Measurements from ENCODE around the gene DOLPP1. TPM values are rescaled to one million over a fixed set of nuclear protein-coding genes. Genes with fewer than 3 reads are reported as not detected.

The DOLPP1 gene
- polyA plus RNA-seq, 1 of the 3 experiments (the other 2 are of a cell fraction) = 19.9 TPM

DNA sequence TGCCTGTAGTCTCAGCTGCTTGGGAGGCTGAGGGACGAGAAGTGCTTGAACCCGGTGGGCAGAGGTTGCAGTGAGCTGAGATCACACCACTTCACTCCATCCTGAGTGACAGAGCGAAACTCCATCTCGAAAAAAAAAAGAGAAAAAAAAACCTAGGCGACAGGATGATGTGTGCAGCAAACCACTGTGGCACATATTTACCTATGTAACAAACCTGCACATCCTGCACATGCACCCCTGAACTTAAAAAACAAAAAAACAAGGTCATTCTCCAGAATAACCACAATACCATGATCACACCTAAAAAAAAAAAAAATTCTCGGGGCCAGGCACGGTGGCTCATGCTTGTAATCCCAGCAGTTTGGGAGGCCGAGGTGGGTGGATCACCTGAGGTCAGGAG is 7.5 kb upstream of the DOLPP1 start:
- peaks cover 0 to 17% of the 10 kb centered on the region in 2 experiments; a peak in 1 of 4 replicates for H3K4me1 ChIP-seq (ENCODE audit: control insufficient read depth in 1 of 2, insufficient read depth in 2 of 2, low read depth in 1 of 2, low read length in 1 of 2)
- no peak overlapping the region for H3K4me3 ChIP-seq (ENCODE audit: low read depth in 2 of 2, low read length in 1 of 2)
- DNase-seq = no peak
- H3K27ac ChIP-seq (ENCODE audit: low read depth in 2 of 2, low read length in 1 of 2) = no peak overlapping the region
- peaks cover 2% of the 10 kb centered on the region for H3F3A ChIP-seq (replicated peaks; ENCODE audit: insufficient read depth)
- no peak overlapping the region for H2AFZ ChIP-seq (ENCODE audit: low read depth)
- TF ChIP-seq JUND (IDR thresholded peaks at IDR 0.05) (no peak), POLR2AphosphoS5 (IDR thresholded peaks at IDR 0.05; ENCODE audit: low read depth, low read length) (no peak), YY1 (IDR thresholded peaks at IDR 0.05; ENCODE audit: low read depth) (no peak), RCOR1 (IDR thresholded peaks at IDR 0.05; ENCODE audit: low read length) (no peak), CHD2 (IDR thresholded peaks at IDR 0.05; ENCODE audit: low read length, partially characterized antibody) (no peak), ELF1 (IDR thresholded peaks at IDR 0.05) (no peak), GABPA (IDR thresholded peaks at IDR 0.05; ENCODE audit: low read depth) (no peak), FOXM1 (IDR thresholded peaks at IDR 0.05; ENCODE audit: low read depth) (no peak), RXRA (IDR thresholded peaks at IDR 0.05; ENCODE audit: borderline replicate concordance, low read depth) (no peak)
- TF ChIP-seq, protein P1, sequence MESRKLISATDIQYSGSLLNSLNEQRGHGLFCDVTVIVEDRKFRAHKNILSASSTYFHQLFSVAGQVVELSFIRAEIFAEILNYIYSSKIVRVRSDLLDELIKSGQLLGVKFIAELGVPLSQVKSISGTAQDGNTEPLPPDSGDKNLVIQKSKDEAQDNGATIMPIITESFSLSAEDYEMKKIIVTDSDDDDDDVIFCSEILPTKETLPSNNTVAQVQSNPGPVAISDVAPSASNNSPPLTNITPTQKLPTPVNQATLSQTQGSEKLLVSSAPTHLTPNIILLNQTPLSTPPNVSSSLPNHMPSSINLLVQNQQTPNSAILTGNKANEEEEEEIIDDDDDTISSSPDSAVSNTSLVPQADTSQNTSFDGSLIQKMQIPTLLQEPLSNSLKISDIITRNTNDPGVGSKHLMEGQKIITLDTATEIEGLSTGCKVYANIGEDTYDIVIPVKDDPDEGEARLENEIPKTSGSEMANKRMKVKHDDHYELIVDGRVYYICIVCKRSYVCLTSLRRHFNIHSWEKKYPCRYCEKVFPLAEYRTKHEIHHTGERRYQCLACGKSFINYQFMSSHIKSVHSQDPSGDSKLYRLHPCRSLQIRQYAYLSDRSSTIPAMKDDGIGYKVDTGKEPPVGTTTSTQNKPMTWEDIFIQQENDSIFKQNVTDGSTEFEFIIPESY (IDR thresholded peaks at IDR 0.05; ENCODE audit: borderline replicate concordance, low read depth) = no peak
- TF ChIP-seq, protein P2, sequence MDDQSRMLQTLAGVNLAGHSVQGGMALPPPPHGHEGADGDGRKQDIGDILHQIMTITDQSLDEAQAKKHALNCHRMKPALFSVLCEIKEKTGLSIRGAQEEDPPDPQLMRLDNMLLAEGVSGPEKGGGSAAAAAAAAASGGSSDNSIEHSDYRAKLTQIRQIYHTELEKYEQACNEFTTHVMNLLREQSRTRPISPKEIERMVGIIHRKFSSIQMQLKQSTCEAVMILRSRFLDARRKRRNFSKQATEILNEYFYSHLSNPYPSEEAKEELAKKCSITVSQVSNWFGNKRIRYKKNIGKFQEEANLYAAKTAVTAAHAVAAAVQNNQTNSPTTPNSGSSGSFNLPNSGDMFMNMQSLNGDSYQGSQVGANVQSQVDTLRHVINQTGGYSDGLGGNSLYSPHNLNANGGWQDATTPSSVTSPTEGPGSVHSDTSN (IDR thresholded peaks at IDR 0.05) = no peak
- TF ChIP-seq, protein P3, sequence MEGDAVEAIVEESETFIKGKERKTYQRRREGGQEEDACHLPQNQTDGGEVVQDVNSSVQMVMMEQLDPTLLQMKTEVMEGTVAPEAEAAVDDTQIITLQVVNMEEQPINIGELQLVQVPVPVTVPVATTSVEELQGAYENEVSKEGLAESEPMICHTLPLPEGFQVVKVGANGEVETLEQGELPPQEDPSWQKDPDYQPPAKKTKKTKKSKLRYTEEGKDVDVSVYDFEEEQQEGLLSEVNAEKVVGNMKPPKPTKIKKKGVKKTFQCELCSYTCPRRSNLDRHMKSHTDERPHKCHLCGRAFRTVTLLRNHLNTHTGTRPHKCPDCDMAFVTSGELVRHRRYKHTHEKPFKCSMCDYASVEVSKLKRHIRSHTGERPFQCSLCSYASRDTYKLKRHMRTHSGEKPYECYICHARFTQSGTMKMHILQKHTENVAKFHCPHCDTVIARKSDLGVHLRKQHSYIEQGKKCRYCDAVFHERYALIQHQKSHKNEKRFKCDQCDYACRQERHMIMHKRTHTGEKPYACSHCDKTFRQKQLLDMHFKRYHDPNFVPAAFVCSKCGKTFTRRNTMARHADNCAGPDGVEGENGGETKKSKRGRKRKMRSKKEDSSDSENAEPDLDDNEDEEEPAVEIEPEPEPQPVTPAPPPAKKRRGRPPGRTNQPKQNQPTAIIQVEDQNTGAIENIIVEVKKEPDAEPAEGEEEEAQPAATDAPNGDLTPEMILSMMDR (IDR thresholded peaks at IDR 0.05) = no peak
- TF ChIP-seq, protein P4, sequence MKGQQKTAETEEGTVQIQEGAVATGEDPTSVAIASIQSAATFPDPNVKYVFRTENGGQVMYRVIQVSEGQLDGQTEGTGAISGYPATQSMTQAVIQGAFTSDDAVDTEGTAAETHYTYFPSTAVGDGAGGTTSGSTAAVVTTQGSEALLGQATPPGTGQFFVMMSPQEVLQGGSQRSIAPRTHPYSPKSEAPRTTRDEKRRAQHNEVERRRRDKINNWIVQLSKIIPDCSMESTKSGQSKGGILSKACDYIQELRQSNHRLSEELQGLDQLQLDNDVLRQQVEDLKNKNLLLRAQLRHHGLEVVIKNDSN (IDR thresholded peaks at IDR 0.05; ENCODE audit: borderline replicate concordance, low read depth) = no peak
- no peaks in the 10 kb centered on the region for H3K9me2 ChIP-seq
- 91% methylated on average over 8 of the region's 8 CpGs for WGBS (ENCODE audit: low lambda C conversion rate)
- H4K20me1 ChIP-seq (ENCODE audit: insufficient read depth) = no peaks in the 10 kb centered on the region
- ChIA-PET CTCF (no interaction called here), POLR2A (interaction anchor here (1.2 kb wide), 1 partner anchor 25 kb away, joined by 3 read pairs; no protein-coding TSS in a partner anchor)
- no peaks in the 10 kb centered on the region for H3K79me2 ChIP-seq (ENCODE audit: insufficient read depth)
- H3K9ac ChIP-seq = no peak overlapping the region
- no peak overlapping the region for H3K4me2 ChIP-seq
- H3K27me3 ChIP-seq (ENCODE audit: insufficient read depth) = no peaks in the 10 kb centered on the region
- peaks cover 0 to 6% of the 10 kb centered on the region in 2 experiments for H3K36me3 ChIP-seq (replicated peaks in 1 of 2; ENCODE audit: control insufficient read depth in 1 of 2, insufficient read depth in 2 of 2, low read length in 1 of 2)
- H3K9me3 ChIP-seq = no peaks in the 10 kb centered on the region

All from SK-N-SH (cell line).